GM21423 (cell line): ENCODE measurements around the gene ZNF446.
"Not testable (repeated sequence)": the region's sequence is repeated elsewhere in the genome, so short reads cannot be mapped to it uniquely, and the experiment has no call there.

Source experiments
- ATAC-seq: cut with Tn5 transposase; IDR thresholded peaks from one replicate; pipeline ENCODE4 v1.9.1; 2021; ENCODE audit warnings: mild to moderate bottlenecking, moderate library complexity; ENCODE audit not compliant: unreplicated experiment

The ZNF446 gene

DNA sequence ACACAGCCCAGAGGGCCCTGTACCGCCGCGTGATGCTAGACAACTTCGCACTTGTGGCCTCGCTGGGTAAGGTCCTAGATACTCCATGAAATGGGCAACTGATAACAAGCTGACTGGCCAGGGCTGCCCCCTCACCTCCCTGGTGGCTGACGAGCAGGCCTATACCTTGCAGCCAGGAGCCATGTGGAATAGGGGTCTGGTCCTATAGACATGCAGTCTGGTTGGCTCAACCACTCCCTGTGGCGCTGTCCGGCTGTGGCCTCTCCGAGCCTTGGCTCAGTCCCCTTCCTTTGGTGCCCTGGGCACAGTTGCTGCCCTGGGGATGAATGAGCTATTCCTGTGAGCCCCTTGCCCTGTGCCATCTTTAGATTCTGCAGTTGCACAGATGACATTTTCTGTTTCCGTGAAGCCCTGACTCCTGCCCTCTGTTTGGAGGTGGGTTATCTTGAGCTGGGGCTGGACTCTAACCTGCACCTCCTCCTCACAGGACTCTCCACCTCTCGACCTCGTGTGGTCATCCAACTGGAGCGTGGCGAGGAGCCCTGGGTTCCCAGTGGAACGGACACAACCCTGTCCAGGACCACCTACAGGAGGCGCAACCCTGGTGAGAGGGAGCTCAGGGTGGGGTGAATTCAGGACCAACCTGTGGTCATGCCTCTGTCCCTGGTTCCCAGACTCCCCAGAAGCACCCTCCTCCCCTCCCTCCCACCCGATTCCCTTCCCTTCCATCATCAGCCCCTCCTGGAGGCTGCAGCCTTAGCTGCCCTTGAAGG is 6.7 kb upstream of the ZNF446 start:
- ATAC-seq = no peak

DNA sequence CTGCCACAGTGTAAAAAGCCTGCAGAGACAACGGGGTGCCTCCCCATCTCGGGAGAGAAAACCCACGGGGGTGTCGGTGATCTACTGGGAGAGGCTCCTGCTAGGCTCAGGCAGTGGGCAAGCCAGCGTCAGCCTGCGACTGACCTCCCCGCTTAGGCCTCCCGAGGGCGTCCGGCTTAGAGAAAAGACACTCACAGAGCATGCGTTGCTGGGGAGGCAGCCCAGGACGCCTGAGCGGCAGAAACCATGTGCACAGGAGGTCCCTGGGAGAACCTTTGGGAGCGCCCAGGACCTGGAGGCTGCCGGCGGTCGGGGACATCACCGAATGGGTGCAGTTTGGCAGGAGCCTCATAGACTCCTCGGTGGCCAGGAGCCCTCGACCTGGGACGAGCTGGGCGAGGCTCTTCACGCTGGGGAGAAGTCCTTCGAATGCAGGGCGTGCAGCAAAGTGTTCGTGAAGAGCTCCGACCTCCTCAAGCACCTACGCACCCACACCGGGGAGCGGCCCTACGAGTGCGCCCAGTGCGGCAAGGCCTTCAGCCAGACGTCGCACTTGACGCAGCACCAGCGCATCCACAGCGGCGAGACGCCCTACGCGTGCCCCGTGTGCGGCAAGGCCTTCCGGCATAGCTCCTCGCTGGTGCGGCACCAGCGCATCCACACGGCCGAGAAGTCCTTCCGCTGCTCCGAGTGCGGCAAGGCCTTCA is 5.2 kb upstream of the ZNF446 start:
- ATAC-seq = not testable (repeated sequence)

DNA sequence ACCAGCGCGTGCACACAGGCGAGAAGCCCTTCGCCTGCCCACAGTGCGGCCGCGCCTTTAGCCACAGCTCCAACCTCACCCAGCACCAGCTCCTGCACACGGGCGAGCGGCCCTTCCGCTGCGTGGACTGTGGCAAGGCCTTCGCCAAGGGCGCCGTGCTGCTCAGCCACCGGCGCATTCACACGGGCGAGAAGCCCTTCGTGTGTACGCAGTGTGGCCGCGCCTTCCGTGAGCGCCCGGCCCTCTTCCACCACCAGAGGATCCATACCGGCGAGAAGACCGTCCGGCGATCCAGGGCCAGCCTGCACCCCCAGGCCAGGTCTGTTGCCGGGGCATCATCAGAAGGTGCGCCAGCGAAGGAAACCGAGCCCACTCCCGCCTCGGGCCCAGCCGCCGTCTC is 4.4 kb upstream of the ZNF446 start:
- no peak for ATAC-seq

DNA sequence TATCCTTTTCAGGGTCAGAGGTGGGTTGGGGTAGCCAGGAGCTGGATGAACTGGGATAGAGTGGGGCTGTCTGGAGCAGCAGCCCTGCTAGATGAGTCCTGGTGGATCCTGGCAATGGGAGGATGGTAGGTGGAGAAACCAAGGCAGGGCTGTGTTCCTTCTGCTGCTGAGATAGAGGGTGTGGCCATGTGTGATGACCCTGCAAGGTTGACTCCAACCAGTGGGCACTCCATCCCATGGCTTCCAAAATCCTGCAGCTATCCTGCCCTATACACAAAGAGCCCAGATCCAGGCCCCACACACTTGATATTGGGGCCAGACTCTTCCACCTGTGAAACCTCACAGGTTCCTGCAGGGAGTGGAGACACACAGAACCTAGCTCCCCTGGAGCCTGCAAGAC is 2.4 kb upstream of the ZNF446 start:
- ATAC-seq = no peak

DNA sequence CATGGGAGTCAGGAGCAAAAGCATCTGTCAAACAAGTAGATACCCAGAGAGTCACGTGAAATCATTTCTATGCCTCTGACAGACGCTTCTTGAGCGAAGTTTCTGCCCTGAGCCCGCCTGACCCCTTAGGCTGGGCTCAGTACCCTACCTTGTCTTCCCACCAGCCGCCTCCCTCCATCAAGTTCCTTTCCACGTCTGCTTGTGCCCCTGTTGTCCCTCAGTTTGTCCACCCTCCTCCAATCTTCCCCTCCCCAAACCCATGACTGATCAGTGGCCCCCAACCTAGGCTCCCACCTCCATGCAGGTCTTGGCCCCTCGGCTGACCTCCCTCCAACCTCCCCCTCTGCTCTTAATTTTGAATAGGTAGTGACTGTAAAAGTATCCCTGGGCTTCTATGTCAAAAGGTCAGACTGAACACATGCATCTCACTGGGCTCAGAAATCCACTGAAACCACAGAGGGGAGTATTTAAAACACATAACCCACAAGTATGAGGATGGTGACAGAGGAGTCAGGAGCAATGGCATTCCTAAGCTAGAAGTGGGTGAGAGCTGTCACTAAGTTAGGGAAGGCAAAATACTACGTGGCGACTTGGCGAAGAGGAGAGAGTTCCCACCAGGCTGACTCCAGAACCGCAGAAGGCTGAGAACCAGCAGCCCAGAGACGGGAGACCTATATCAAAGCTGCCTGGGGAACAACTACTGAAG is 1.7 kb upstream of the ZNF446 start:
- no peak for ATAC-seq

DNA sequence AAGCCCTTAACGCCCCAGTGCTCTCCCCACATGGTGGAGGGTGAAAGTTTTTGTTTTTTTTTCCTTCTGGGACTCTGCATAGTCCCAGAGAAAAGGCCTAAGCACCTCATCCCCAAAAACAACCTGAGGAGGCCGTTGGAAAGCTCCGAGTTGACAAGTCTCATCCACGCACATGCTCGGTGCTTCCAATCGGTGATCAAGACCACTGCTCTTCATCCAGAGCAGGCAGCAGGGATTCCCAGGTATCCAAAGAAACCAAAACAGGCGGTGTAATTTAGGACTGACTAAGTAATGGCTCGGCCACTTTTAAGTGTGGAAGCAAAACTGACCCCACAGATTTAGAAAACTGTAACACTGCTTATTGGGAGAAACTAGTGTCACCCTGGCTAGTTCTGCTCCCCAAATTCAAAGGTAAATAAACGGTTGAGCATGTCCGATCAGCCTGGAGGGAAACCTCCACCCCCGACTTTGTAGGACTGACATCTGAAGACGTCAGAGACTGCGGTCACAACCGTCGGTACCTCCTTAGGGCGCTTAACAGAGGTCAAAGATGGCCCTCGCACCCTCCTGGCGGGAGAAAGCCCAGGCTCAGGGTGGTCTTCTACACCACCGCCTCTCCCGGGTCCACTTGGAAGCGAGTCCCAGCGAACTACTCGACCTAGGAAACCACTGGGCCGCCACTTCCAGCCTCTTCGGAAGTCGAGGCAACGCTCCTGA is 997 bp upstream of the ZNF446 start:
- peak; percentile 5 for ATAC-seq

DNA sequence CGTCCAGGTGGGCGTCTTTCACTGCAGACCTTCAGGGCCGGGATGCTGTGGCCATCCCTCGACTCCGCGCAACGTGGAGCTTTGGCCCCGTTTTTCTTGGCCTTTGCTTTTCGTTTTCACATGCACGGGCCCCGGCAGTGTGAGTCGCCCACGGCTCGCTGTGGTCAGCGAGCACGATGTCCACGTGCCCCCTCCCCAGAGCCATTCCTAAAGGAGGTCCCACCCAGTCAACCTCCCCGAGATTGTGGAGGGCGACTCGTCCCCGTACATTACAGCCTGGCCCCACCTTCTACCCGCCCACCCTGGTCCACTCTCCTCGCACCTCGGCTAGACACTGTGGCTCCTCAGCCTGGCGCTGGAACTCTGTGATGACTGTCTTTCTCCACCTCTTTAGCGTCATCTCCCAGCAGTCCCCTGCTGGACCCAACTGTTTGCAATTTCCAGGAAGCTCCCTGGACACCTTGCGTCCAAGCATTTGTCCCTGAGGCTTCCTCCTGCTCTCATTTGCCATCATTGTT is 405 bp downstream of the ZNF446 start:
- no peak for ATAC-seq

DNA sequence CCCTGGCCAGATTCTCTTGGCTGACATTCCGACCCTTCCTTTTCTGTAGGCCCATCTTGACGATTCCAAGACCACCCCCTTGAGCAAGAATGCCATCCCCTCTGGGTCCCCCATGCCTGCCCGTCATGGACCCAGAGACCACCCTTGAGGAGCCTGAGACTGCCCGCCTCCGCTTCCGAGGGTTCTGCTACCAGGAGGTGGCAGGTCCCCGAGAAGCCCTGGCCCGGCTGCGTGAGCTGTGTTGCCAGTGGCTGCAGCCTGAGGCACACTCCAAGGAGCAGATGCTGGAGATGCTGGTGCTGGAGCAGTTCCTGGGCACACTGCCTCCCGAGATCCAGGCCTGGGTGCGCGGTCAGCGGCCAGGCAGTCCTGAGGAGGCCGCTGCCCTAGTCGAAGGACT is 978 bp downstream of the ZNF446 start:
- ATAC-seq = no peak

DNA sequence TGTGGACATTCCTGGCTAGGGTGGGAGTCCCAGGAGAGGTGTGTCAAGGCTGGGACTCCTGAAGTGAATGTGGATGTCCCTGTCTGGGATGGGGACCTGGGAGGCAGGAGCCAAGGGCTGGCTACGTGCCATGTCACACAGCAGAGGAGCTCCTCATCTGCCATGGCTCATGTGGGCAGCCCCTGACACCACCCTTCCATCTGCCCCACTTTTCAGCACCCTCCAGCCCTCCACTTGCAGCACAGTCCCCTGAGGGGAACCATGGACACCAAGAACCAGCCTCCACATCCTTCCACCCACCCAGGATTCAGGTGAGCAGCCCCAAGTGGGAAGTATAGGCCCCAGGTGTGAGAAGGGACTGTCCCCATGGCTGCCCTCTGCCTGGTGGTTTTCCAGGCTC is 1.7 kb downstream of the ZNF446 start:
- ATAC-seq = no peak

DNA sequence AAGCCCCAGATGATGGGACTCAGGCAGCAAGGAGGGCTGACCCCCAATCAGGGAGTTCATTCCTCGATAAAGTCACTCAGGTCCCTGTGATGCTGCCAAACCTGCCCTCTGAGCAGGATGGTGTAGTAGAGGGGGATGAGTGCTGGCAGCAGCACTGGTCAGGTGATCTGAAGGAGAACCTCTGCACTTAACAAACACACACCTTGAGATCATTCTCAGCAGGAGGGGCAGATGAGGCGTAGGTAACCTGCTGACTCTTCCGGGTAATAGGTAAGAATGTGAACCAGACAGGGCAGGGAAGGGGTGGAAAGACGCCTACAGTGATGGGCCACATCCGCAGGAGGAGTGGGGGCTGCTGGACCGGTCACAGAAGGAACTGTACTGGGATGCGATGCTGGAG is 3.2 kb downstream of the ZNF446 start:
- no peak for ATAC-seq

DNA sequence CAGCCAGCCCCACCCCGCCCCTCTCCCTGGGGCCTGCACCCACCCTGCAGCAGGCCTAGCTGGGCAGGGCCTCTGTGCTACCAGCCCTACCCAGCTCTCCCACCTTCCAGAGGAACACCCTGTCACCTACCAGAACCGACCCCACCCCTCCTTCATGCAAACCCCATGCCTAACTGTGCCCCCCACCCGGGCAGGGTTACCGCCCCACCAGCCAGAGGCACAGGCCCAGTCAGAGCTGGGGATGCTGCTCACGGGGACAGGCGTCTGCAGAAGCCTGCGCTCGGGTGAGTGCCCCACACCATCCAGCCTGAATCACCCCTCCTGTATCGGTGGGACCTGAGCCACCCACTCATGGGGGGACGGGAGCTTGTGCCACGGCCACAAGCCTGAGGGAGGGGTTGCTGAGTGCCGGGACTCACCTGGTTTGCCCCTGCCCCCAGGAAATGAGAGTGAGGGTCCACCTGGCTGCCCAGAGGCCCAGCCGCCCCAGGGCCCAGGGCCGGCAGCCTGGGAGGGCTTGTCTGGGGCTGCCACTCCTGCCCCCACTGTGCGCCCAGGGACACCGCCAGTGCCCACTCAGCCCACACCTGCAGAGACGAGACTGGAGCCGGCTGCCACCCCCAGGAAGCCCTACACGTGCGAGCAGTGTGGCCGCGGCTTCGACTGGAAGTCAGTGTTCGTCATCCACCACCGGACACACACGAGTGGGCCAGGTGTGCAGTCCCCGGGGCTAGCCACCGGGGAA is 3.8 kb downstream of the ZNF446 start:
- ATAC-seq = no peak

DNA sequence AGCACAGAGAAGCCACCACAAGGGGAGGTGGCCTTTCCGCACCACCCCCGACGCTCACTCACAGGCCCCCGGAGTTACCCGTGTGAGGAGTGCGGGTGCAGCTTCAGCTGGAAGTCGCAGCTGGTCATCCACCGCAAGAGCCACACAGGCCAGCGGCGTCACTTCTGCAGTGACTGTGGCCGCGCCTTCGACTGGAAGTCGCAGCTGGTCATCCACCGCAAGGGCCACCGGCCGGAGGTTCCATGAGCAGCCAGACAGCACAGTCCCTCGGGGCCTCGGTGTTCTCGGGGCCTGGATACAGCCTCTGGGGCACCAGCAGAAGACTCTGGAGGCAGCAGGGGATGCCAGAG is 4.3 kb downstream of the ZNF446 start:
- no peak for ATAC-seq

DNA sequence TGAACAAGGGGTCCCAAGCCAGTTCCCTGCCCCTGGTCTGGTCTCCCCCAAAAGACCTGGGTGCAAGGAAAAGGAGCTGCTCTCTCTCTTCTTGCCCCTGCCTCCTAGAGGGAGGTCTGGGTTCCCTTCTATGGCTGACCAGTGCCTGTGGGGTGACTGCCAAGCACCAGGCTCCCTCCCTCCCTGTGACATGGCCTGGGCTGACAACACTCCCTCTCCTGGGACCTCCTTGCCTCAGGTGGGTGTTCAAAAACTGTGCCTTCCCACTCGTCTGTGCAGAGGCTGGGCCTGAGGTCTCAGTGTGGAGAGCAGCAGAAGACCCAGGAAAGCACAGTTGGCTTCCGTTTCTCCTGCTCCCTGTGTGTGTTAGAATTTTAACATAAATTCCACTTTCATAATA is 4.7 kb downstream of the ZNF446 start:
- ATAC-seq = no peak

DNA sequence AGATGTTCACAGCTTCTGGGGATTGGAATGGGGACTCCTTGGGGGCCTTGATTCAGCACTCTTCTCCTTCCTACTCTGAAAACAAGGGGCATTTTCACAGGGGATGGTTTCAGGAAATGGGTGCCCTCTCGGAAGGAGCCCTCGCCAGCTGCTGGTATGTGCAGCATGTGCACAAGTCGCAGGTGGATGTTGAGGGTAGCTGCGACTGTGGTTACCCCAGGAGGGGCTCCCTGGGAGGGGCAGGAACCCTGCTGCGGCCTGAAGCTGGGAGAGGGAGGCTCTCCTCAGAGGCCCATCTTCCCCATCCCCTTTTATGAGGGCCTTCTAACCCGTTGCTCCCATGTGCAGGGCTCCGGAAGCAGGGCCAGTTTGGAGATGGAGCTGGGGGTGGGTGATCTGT is 6.2 kb downstream of the ZNF446 start:
- ATAC-seq = no peak

DNA sequence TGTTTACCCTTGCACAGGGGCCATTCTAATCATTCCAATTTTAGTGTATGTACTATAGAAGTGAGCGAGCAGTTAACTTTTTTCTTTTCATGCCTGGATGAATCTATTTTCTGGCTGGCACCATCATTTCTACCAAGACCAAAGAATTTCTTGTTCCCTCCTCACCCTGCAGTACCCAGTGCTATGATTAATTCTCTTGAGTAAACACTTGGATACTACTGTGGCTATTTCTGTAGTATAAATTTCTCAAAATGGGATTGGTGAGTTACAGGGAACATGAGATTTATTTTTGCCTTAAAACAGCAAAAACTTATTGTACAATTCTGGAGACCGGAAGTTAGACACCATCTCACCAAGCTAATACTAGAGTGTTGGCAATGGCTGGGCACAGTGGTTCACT is 7.6 kb downstream of the ZNF446 start:
- ATAC-seq = no peak

DNA sequence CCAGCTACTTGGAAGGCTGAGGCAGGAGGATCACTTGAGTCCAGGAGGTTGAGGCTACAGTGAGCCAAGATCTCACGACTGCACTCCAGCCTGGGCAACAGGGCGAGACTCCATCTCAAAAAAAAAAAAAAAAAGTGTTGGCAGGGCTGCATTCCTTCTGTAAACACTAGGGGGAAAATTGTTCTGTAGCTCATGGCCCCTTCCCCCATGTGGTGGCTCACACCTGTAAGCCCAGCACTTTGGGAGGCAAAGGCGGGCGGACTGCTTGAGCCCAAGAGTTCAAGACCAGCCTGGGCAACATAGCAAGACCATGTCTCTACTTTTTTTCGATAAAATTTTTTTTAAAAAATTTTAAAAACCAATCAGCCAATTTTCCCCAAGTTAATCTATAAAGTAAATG is 8.2 kb downstream of the ZNF446 start:
- not testable (repeated sequence) for ATAC-seq

DNA sequence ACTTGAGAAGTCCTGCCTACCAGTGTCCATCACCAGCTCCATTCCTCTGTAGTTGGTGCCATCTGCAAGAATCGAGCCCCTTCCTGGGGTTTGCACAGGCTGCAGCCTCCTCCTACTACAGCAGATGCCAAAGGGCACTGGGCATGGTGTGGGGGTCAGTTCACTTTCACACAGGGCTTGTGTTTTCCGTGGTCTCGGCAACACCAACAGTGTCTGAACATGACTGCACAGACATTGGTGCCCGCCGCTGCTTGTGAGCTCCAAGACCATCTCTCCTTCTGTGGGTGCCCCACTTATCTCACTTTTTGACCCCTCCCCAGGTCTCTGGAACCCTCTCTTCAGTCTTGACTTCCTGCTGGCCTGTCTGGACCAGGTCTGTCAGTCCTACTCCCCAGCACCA is 15.2 kb downstream of the ZNF446 start:
- ATAC-seq = no peak

DNA sequence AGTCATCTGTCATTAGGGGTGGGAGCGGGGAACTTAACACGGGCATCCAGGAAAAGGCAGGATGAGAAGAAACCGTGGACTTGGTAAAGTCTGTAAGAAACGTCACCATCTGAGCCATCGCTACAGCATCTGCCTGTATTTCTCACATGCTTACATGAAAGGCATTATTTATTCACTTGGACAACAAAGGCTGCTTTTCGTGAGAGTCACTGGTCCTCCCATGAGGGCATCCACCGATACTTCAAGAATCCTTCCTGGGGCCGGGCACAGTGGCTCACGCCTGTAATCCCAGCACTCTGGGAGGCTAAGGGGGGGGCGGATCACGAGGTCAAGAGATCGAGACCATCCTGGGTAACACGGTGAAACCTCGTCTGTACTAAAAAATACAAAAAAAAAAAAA is 16.1 kb downstream of the ZNF446 start:
- no peak for ATAC-seq

DNA sequence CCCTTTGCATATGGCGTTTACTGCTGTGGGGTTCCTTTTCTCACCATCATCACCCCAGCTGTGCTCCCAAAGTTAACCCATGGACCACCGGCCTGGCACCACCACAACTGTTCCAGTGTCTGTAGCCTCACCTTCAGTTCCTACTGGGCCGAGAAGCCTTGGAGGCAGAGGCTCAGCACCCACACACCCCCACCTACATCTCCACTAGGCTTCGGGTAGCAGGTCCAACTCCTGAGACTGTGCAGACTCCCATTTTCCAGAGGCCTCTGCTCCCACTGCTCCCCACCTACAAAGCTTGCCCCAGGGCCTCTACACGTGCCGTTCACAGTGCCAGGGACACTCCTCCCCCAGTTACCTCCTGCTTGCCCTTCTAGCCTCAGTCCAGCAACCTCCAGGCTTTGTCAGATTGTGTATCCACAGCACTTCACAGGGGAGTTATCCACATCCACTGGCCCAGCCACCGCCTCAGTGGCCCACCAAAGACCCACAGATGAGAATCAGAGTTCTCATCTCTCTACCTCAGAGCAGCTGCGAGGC is 21.6 kb downstream of the ZNF446 start:
- ATAC-seq = no peak

DNA sequence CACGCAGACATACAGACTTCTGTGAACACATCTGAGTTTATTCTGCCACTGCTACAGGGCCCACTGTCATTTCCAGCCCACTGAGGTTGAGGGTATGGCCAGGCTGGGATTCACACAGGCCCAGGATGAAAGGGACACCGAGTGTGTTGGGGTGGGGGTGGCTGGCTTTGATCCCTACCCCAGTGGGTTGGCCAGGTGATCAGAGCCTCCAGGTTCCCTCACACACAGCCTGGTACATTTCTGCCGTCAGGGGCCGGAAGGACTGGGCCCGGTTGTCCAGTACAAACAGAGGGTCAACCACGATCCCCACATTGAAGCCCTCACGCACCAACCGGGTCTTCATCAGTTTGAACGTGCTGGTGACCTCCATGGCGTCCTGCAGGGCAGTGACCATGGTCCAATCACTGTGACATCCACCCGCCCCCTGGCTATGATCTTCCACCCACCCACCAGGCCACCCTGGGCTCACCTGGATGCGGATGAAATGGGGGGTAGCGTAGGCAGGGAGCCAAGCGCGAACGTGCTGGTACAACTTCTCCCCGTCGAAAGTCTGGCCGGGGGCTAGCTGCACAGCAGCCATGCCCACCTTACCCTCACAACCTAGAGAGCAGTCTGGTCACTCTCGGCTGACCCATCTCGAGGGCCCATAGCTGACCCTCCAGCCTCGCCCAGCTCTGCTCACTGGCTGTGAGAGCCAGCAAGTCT is 22.3 kb downstream of the ZNF446 start:
- no peak for ATAC-seq
